Natural killer cell treated with Interleukin-12 subunit alpha and Interleukin-12 subunit beta and Interleukin-15 and Interleukin-18, amount 100 ng/mL, for 72 hours (primary cell): ENCODE measurements around the gene MAP7D2. TPM values are rescaled to one million over a fixed set of nuclear protein-coding genes. Genes with fewer than 3 reads are reported as not detected.
A peak's percentile ranks its signal among the peaks of the same experiment; 100 is the strongest.
"Not testable (repeated sequence)": the region's sequence is repeated elsewhere in the genome, so short reads cannot be mapped to it uniquely, and the experiment has no call there.

Experiments
- ATAC-seq, 2 donors: fragments of 150-1000 bp; cut with Tn5 transposase in 1 of 2; sonication (Bioruptor Pico), chemical (Tn5 transposase) in 1 of 2; 2 replicates each; pipeline ENCODE4 v1.10.0; 2021
- DNase-seq: peaks from one replicate; pipeline ENCODE4 v3.0.0; 2022; ENCODE audit warnings: low spot score
- H3K27ac Mint-ChIP-seq, 2 donors: 1 replicate in 1 of 2; 2 replicates in 1 of 2; pipeline ENCODE4 v1.8.0; 2022; ENCODE audit warnings: mixed read lengths in 2 of 2, mild to moderate bottlenecking in 1 of 2, moderate library complexity in 1 of 2
- H3K27me3 Mint-ChIP-seq, 2 donors: 1 replicate in 1 of 2; 2 replicates in 1 of 2; pipeline ENCODE4 v1.8.0; 2022; ENCODE audit warnings: mixed read lengths in 2 of 2
- H3K36me3 Mint-ChIP-seq: one replicate; pipeline ENCODE4 v1.8.0; 2022; ENCODE audit warnings: mixed read lengths
- H3K4me1 Mint-ChIP-seq, 2 donors: 1 replicate in 1 of 2; 2 replicates in 1 of 2; pipeline ENCODE4 v1.8.0; 2022; ENCODE audit warnings: low read depth in 2 of 2, mixed read lengths in 2 of 2, mild to moderate bottlenecking in 1 of 2
- H3K4me3 Mint-ChIP-seq: one replicate; pipeline ENCODE4 v1.8.0; 2022; ENCODE audit warnings: mixed read lengths
- H3K9me3 Mint-ChIP-seq: 2 replicates; pipeline ENCODE4 v1.8.0; 2022; ENCODE audit warnings: mixed read lengths
- total RNA-seq, 2 donors: library from RNA; stranded (reverse); gene quantifications; one replicate each; pipeline ENCODE4 v1.2.3, GENCODE V29; 2022

MAP7D2 gene
- total RNA-seq, 2 donors from 2014 or later = 0.17 TPM

GRCh38 chrX:20132666-20133065 lies 16.0 kb upstream of the MAP7D2 start:
- peaks cover 9% of the 10 kb centered on the region for H3K36me3 Mint-ChIP-seq
- no peak overlapping the region for H3K27ac Mint-ChIP-seq
- ATAC-seq = no peak
- no peaks in the 10 kb centered on the region for H3K9me3 Mint-ChIP-seq
- no peak for DNase-seq
- H3K4me1 Mint-ChIP-seq = peaks cover 6 to 10% of the 10 kb centered on the region in 2 donors
- no peaks in the 10 kb centered on the region for H3K27me3 Mint-ChIP-seq
- H3K4me3 Mint-ChIP-seq = no peak overlapping the region

DNA sequence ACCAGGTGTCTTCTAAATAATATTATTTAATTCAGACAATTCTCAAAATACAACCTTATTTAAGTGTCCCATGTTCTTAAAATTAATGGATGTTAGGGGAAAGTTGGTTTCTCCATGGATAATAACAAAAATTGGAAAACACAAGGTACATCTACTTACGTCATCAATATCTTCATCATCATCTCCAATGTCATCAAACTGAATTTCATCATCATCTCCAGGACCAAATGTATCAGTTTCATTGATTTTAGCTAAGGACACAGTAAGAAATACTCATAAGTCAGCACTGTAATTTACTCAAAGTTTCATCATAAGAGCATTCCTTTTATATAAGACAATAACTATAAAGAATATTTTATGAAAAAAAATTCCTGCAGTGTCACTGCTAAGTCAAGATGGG lies 13.7 kb upstream of the MAP7D2 start:
- no peak overlapping the region for H3K4me3 Mint-ChIP-seq
- DNase-seq (no peak), ATAC-seq (no peak)
- no peaks in the 10 kb centered on the region for H3K9me3 Mint-ChIP-seq
- no peaks in the 10 kb centered on the region for H3K36me3 Mint-ChIP-seq
- H3K27me3 Mint-ChIP-seq = no peaks in the 10 kb centered on the region
- H3K4me1 Mint-ChIP-seq = no peaks in the 10 kb centered on the region
- H3K27ac Mint-ChIP-seq = no peak overlapping the region

DNA sequence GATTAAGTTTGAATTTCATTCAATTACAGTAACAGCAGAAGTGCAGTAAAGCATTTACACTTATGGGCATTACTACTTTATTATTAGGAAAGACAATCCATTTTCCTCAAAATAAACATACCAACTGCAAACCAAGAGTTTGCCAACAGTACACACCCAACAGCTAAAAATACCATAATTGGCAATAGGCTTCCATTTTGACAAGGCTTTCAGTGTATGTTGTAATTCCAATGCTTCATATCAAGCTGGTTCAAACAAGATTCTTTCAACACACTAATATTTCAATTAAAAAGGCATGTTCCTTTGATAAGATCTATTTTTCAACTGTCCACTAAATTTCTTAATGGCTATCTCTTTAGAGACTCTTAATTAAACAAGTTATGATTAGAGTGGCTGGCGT lies 12.8 kb upstream of the MAP7D2 start:
- Mint-ChIP-seq H3K36me3 (no peaks in the 10 kb centered on the region), H3K27me3 (no peaks in the 10 kb centered on the region), H3K4me3 (no peak overlapping the region), H3K9me3 (no peaks in the 10 kb centered on the region), H3K4me1 (no peaks in the 10 kb centered on the region), H3K27ac (no peak overlapping the region)
- DNase-seq (no peak), ATAC-seq (no peak)

DNA sequence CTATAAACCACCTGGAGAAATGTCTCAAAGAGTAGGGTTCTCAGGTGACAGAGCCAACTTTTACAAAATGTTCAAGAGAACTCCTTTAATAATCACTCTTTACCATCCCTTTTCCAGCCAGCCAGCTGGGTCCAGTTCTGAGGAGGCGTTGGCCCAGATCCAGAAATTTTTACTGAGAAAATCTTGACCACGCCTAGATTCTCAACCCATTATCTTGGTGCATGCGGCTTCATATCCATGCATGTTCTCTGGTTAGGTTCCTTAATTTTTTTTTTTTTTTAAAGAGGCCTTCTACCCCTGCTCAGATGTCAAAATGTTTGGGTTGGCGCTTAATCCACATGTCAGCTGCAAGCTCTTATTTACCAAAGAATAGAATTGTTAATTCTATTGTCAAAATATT lies 12.0 kb upstream of the MAP7D2 start:
- Mint-ChIP-seq H3K27ac (no peak overlapping the region), H3K4me3 (no peak overlapping the region), H3K4me1 (no peaks in the 10 kb centered on the region), H3K36me3 (no peaks in the 10 kb centered on the region), H3K9me3 (no peaks in the 10 kb centered on the region), H3K27me3 (no peaks in the 10 kb centered on the region)
- no peak for DNase-seq
- ATAC-seq = no peak

- not testable (repeated sequence) for ATAC-seq, DNase-seq, H3K4me3 Mint-ChIP-seq, H3K27ac Mint-ChIP-seq, H3K4me1 Mint-ChIP-seq, H3K27me3 Mint-ChIP-seq, H3K36me3 Mint-ChIP-seq, H3K9me3 Mint-ChIP-seq
Observed at GRCh38 chrX:20127440-20127839, 10.7 kb upstream of the MAP7D2 start.

DNA sequence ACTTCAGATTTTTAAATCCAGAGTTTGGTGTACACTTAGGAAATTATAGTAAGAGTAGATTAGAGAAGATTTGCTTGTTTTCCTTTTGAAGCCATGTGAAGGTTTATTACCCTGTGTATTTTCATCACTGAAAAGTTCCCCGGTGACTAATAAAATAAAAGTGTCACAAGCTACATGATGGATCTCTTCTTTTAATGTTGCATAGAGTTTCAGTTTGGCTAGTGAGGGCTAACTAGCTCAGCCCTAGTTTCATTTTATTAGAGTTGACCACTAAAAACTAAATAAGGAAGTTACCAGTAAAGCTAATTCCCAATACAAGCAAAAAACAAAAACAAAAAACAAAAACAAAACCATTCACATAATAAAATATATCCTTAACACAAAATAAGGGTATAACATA lies 10.1 kb upstream of the MAP7D2 start:
- H3K27ac Mint-ChIP-seq, H3K36me3 Mint-ChIP-seq, H3K4me3 Mint-ChIP-seq, H3K27me3 Mint-ChIP-seq, ATAC-seq, DNase-seq, H3K4me1 Mint-ChIP-seq, H3K9me3 Mint-ChIP-seq: not testable (repeated sequence)

- no peaks in the 10 kb centered on the region for H3K27me3 Mint-ChIP-seq
- H3K4me3 Mint-ChIP-seq = no peak overlapping the region
- no peak overlapping the region for H3K27ac Mint-ChIP-seq
- H3K4me1 Mint-ChIP-seq = no peaks in the 10 kb centered on the region
- ATAC-seq = no peak
- no peaks in the 10 kb centered on the region for H3K9me3 Mint-ChIP-seq
- H3K36me3 Mint-ChIP-seq = no peaks in the 10 kb centered on the region
- DNase-seq = no peak
Observed at GRCh38 chrX:20124964-20125363, 8.3 kb upstream of the MAP7D2 start.

DNA sequence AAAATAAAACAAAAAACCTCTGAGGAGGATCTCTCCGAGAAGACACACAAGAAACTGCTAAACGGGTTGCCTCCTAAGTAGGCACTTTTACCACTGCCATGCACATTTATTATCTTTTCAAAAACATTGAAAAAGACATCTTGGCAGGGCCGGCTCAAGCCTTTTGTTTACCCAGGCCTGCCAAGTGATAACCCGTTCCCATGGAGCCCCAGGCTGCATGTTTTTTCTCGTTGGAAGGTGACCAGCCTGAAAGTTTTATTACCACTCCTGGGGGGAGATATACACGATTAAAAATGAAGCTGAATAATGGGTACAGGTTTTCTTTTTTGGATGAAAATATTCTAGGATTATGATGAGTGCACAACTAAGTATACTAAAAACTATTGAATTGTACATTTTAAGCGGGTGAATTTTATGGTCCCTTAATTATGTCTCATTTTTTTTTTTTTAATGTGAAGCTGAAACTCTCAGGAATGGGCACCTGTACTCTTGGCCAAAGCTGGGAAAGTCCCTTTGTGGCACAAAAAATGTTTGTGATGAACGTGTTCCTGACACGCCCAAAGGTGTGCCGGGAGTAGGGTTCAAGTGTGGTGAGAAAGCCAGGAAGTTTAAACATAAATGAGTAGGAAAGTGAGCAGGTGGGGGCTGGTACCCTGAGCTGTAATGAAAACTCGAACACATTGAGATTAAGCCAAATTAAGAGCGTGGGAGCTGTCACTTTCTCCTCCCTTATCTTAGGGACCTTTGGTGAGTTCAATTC lies 1.5 kb upstream of the MAP7D2 start:
- H3K4me1 Mint-ChIP-seq = peaks cover 0 to 7% of the 10 kb centered on the region in 2 donors

GRCh38 chrX:20116087-20116576 lies 575 bp downstream of the MAP7D2 start:
- H3K27me3 Mint-ChIP-seq = peaks cover 12 to 20% of the 10 kb centered on the region in 2 donors
- H3K4me1 Mint-ChIP-seq = peaks cover 0 to 7% of the 10 kb centered on the region in 2 donors
- H3K36me3 Mint-ChIP-seq = no peaks in the 10 kb centered on the region
- no peak overlapping the region for H3K27ac Mint-ChIP-seq
- DNase-seq (no peak), ATAC-seq (peak in 1 of 2 donors; percentile 9)
- H3K4me3 Mint-ChIP-seq = no peak overlapping the region
- H3K9me3 Mint-ChIP-seq = no peaks in the 10 kb centered on the region

More for the DNA sequence above, 1.5 kb upstream of the MAP7D2 start:
- no peak overlapping the region for H3K4me3 Mint-ChIP-seq
- DNase-seq (no peak), ATAC-seq (no peak)
- peaks cover 12 to 17% of the 10 kb centered on the region in 2 donors for H3K27me3 Mint-ChIP-seq
- no peaks in the 10 kb centered on the region for H3K36me3 Mint-ChIP-seq
- H3K27ac Mint-ChIP-seq = no peak overlapping the region
- no peaks in the 10 kb centered on the region for H3K9me3 Mint-ChIP-seq

GRCh38 chrX:20112022-20112774 lies 4.5 kb downstream of the MAP7D2 start:
- no peaks in the 10 kb centered on the region for H3K9me3 Mint-ChIP-seq
- H3K4me3 Mint-ChIP-seq = no peak overlapping the region
- H3K27me3 Mint-ChIP-seq = peaks cover 12 to 19% of the 10 kb centered on the region in 2 donors
- H3K4me1 Mint-ChIP-seq = peaks cover 0 to 7% of the 10 kb centered on the region in 2 donors
- ATAC-seq (no peak), DNase-seq (no peak)
- no peaks in the 10 kb centered on the region for H3K36me3 Mint-ChIP-seq
- no peak overlapping the region for H3K27ac Mint-ChIP-seq

- Mint-ChIP-seq H3K36me3 (no peaks in the 10 kb centered on the region), H3K4me3 (no peak overlapping the region), H3K4me1 (peaks cover 0 to 7% of the 10 kb centered on the region in 2 donors), H3K27ac (no peak overlapping the region), H3K9me3 (no peaks in the 10 kb centered on the region), H3K27me3 (peaks cover 12 to 18% of the 10 kb centered on the region in 2 donors)
- ATAC-seq = no peak
- DNase-seq = no peak
Observed at GRCh38 chrX:20111271-20111670, 5.4 kb downstream of the MAP7D2 start.

DNA sequence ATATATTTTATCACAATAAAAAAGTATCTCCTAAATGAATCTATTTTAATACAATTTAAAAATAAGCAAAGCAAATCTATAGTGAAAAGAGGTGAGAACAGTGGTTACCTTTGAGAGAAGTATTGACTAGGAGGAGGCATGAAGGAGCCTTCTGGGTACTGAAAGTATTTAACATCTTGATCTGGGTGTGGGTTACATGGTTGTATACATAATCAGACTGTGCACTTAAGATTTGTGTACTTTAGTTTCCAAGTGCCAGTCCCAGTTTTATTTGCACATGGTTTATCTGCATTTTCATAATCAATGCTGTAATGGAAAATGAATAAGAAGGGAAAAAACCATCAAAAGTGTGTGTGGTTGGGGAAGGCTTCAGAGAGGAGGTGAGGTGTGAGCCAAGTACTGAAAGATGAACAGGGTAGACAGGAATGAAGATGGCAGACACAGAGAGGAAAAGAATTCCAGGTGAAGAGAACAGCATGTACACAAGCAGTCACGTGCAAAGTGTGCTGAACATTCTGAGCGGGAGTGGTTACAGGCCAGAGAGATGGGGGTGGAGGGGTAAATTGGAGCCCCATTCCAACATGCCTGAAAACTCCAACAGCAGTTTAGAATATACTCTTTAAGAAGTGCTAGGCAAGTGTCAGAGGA lies 14.6 kb downstream of the MAP7D2 start:
- H3K27me3 Mint-ChIP-seq = peaks cover 0 to 2% of the 10 kb centered on the region in 2 donors
- DNase-seq = no peak
- H3K4me3 Mint-ChIP-seq = no peak overlapping the region
- no peak overlapping the region for H3K27ac Mint-ChIP-seq
- H3K9me3 Mint-ChIP-seq = no peaks in the 10 kb centered on the region
- H3K36me3 Mint-ChIP-seq = no peaks in the 10 kb centered on the region
- no peaks in the 10 kb centered on the region for H3K4me1 Mint-ChIP-seq
- no peak for ATAC-seq

- Mint-ChIP-seq H3K9me3 (no peaks in the 10 kb centered on the region), H3K27me3 (peaks cover 8 to 13% of the 10 kb centered on the region in 2 donors)
- ATAC-seq = no peak
Observed at GRCh38 chrX:20091499-20091898, 25.2 kb downstream of the MAP7D2 start.

DNA sequence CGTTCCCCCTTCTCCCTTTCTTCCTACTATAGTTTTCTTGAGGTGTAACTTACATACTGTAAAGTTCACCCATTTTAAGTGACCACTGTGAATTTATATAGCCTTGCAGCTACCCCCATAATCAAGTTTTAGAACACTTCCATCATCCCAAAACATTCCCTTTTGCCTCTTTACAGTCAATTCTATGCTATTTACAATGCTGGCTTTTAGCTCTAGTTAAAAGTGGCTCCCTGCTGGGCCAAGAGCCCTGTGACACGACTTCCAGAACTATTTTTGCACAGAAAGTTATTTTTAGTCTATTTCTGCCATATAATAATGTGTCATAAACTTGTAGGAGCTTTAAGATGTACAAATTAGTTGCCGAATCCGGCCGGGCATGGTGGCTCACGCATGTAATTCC lies 26.9 kb downstream of the MAP7D2 start:
- DNase-seq = no peak
- Mint-ChIP-seq H3K36me3 (no peaks in the 10 kb centered on the region), H3K4me3 (no peak overlapping the region), H3K27ac (no peak overlapping the region), H3K4me1 (no peaks in the 10 kb centered on the region), H3K27me3 (peaks cover 8 to 11% of the 10 kb centered on the region in 2 donors), H3K9me3 (no peaks in the 10 kb centered on the region)
- no peak for ATAC-seq

More at GRCh38 chrX:20091499-20091898, 25.2 kb downstream of the MAP7D2 start:
- Mint-ChIP-seq H3K36me3 (no peaks in the 10 kb centered on the region), H3K4me1 (no peaks in the 10 kb centered on the region), H3K27ac (no peak overlapping the region), H3K4me3 (no peak overlapping the region)
- no peak for DNase-seq
